NT2/D1 (cell line): Measurements from ENCODE around the gene NEUROG1.

Experiments
- SUZ12 ChIP-seq: IDR thresholded peaks from 2 replicates; pipeline ENCODE4 v1.6.1; 2011; ENCODE audit not compliant: insufficient read length, insufficient read depth; ENCODE audit errors: extremely low read depth
- YY1 ChIP-seq: IDR thresholded peaks from 2 replicates; pipeline ENCODE4 v1.6.1; 2011; ENCODE audit not compliant: insufficient read length, insufficient read depth
- ZNF274 ChIP-seq: IDR thresholded peaks from 2 replicates; pipeline ENCODE4 v1.6.1; 2011; ENCODE audit warnings: mild to moderate bottlenecking, low read depth, low read length

GRCh38 chr5:135535820-135536801 is at the start of gene NEUROG1:
- TF ChIP-seq SUZ12 (no peak), ZNF274 (no peak), YY1 (no peak)
